MM.1S (cell line): Measurements from ENCODE around the gene SCAF4.

Experiments used
- CTCF ChIP-seq: fragments of 300-600 bp; sonication (generic); IDR thresholded peaks from 2 replicates; pipeline ENCODE4 v1.5.1; 2016; ENCODE audit warnings: antibody characterized with exemption, low read length, mixed read lengths
- EZH2 ChIP-seq: fragments of 300-600 bp; sonication (generic); optimal IDR thresholded peaks from 2 replicates; pipeline ENCODE3; 2017; ENCODE audit warnings: low read depth, mild to moderate bottlenecking, antibody characterized with exemption, low read length, mixed read lengths

- TF ChIP-seq CTCF (no peak), EZH2 (no peak)
These were observed 12.4 kb upstream of the SCAF4 start for GRCh38 chr21:31744182-31744800.
